Hepatocyte (in vitro differentiated cells): Measurements from ENCODE around the gene TPST1.

ENCODE experiments used
- CTCF ChIP-seq: fragments of 200-600 bp; sonication (generic); IDR thresholded peaks from 2 replicates; pipeline ENCODE4 v1.5.1; 2016; ENCODE audit warnings: antibody characterized with exemption, mild to moderate bottlenecking; ENCODE audit not compliant: poor library complexity
- EZH2 ChIP-seq: fragments of 200-600 bp; sonication (generic); IDR thresholded peaks from 2 replicates; pipeline ENCODE4 v1.6.1; 2016; ENCODE audit warnings: antibody characterized with exemption, mild to moderate bottlenecking, borderline replicate concordance

DNA sequence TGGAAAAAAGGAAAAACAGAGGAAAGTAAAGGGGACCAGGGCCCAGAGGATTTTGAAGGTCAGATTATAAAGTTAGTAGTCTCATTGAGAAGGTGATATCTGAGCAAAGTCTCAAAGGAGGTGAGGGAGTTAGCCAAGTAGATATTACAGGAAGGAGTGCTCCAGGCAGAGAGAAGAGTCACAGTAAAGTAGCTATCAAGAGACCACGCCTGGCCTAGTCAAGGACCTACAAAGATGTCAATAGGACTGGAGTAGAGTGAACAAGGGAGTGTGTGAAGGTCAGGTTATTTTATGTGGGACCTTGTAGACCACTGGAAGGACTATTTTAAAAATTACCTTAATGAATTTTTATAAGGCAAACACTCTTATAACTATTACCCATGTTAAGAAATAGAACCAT is 64.8 kb downstream of the TPST1 start:
- TF ChIP-seq CTCF (no peak), EZH2 (no peak)
